B cell (primary cell): Measurements from ENCODE around the gene PITPNM2.

ENCODE experiments used
- EZH2 ChIP-seq: IDR thresholded peaks from 2 replicates; pipeline ENCODE4 v1.6.1; 2012; ENCODE audit warnings: borderline replicate concordance, low read depth, mild to moderate bottlenecking, moderate library complexity, low read length; ENCODE audit not compliant: insufficient read depth, poor library complexity, severe bottlenecking
- TF ChIP-seq, protein P1 (sequence below): fragments of 200-600 bp; IDR thresholded peaks from one replicate; pipeline ENCODE4 v1.8.0; 2022; ENCODE audit warnings: antibody characterized with exemption, mild to moderate bottlenecking

DNA sequence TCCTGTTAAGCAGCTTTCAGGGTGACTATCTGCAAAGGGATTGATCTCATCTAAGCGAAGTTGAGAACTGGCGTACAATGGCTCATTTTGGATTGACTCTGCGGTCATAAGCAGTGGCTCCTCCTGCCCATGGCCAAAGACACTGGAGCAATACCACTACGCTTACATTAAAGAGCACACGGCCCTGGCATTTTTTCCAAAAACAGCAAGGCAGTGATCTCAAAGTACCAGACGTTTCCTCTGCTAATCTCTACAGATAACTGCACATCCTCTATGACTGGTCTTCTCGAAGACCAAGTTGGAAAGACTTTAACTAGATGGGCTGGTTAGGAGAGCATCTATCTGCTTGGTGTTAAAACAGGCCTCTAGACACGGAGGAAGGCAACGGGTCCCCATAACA, 2.7 kb downstream of the PITPNM2 start:
- no peak for TF ChIP-seq EZH2
- TF ChIP-seq, protein P1, sequence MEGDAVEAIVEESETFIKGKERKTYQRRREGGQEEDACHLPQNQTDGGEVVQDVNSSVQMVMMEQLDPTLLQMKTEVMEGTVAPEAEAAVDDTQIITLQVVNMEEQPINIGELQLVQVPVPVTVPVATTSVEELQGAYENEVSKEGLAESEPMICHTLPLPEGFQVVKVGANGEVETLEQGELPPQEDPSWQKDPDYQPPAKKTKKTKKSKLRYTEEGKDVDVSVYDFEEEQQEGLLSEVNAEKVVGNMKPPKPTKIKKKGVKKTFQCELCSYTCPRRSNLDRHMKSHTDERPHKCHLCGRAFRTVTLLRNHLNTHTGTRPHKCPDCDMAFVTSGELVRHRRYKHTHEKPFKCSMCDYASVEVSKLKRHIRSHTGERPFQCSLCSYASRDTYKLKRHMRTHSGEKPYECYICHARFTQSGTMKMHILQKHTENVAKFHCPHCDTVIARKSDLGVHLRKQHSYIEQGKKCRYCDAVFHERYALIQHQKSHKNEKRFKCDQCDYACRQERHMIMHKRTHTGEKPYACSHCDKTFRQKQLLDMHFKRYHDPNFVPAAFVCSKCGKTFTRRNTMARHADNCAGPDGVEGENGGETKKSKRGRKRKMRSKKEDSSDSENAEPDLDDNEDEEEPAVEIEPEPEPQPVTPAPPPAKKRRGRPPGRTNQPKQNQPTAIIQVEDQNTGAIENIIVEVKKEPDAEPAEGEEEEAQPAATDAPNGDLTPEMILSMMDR = no peak
